Adrenal gland (tissue), 5 donors: Measurements from ENCODE around the gene GPATCH8.

Experiments used
- POLR2A ChIP-seq, 2 donors: fragments of 450-650 bp; IDR thresholded peaks; one replicate each; pipeline ENCODE4 v1.6.1; 2017; ENCODE audit warnings: antibody characterized with exemption in 2 of 2, mild to moderate bottlenecking in 2 of 2, moderate library complexity in 1 of 2
- TF ChIP-seq, protein P1 (sequence below), 6 experiments: fragments of 450-650 bp in 4 of 6; fragments of 200-600 bp in 2 of 6; sonication (generic) in 1 of 6; IDR thresholded peaks; 1 replicate in 5 of 6; 2 replicates in 1 of 6; pipeline versions ENCODE4 v1.5.1 to v1.8.0; 2016 to 2021; ENCODE audit warnings: antibody characterized with exemption in 6 of 6, mild to moderate bottlenecking in 2 of 6, moderate library complexity in 1 of 6
- donor health status: DM: no; HTN: no; CAD: no.

- TF ChIP-seq, protein P1, sequence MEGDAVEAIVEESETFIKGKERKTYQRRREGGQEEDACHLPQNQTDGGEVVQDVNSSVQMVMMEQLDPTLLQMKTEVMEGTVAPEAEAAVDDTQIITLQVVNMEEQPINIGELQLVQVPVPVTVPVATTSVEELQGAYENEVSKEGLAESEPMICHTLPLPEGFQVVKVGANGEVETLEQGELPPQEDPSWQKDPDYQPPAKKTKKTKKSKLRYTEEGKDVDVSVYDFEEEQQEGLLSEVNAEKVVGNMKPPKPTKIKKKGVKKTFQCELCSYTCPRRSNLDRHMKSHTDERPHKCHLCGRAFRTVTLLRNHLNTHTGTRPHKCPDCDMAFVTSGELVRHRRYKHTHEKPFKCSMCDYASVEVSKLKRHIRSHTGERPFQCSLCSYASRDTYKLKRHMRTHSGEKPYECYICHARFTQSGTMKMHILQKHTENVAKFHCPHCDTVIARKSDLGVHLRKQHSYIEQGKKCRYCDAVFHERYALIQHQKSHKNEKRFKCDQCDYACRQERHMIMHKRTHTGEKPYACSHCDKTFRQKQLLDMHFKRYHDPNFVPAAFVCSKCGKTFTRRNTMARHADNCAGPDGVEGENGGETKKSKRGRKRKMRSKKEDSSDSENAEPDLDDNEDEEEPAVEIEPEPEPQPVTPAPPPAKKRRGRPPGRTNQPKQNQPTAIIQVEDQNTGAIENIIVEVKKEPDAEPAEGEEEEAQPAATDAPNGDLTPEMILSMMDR (IDR thresholded peaks at IDR 0.05): peak in 3 of 6 experiments; percentile 31 to 51 (median 36)
- no peak for TF ChIP-seq POLR2A (IDR thresholded peaks at IDR 0.05)
Observed at GRCh38 chr17:44354582-44355561, 148.3 kb downstream of the GPATCH8 start.
